Measurements from ENCODE around the gene UBTD2.

Gene UBTD2

GRCh38 chr5:172175263-172175719 lies 108.3 kb downstream of the UBTD2 start:
- Histone ChIP-seq H3K4me1 (ENCODE audit: insufficient read depth, low read length) (peaks cover 12% of the 10 kb centered on the region), H3K27ac (ENCODE audit: low read length) (no peak overlapping the region), H3K36me3 (ENCODE audit: insufficient read depth, low read depth, low read length) (no peaks in the 10 kb centered on the region), H3K27me3 (ENCODE audit: insufficient read depth, low read length) (no peaks in the 10 kb centered on the region), H3K4me3 (ENCODE audit: low read length) (no peak overlapping the region), H3K9me3 (ENCODE audit: insufficient read depth, low read depth, low read length) (no peaks in the 10 kb centered on the region), H3K9ac (ENCODE audit: low read depth, low read length) (no peak overlapping the region)

DNA sequence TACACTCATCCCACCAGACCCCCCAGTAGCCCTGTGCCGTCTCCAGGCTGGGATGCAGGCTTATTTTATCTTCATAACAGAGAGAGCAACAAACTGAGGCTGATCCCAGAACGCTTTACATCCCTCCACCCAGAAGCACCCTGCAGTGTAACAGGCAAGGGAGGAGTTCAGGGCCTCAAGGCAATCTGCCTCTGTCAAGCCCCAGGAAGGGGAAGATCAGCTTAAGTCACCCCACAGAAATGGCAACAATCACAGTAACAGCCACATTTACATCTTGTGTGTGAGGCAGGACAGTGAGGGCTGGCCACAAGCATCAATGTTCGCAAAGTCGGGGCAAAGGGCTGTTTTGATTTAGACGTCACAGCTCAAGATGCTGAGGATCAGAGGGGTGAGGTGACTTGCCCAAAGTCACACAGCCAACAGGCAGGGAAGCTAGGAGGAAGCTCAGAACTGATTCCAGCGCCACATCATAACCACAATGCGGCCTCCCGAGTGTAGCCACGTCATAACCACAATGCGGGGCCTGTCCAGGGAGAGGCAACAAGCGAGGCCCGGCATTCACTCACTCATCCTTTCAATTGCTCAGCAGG lies 109.9 kb downstream of the UBTD2 start:
- no peak overlapping the region for H3K9ac ChIP-seq (ENCODE audit: low read depth, low read length)
- no peak overlapping the region for H3K27ac ChIP-seq (ENCODE audit: low read length)
- H3K27me3 ChIP-seq (ENCODE audit: insufficient read depth, low read length) = no peaks in the 10 kb centered on the region

GRCh38 chr5:172172912-172173563 lies 110.5 kb downstream of the UBTD2 start:
- H3K9ac ChIP-seq (ENCODE audit: low read depth, low read length) = no peak overlapping the region
- no peak overlapping the region for H3K4me3 ChIP-seq (ENCODE audit: low read length)
- no peak overlapping the region for H3K27ac ChIP-seq (ENCODE audit: low read length)
- no peaks in the 10 kb centered on the region for H3K9me3 ChIP-seq (ENCODE audit: insufficient read depth, low read depth, low read length)
- H3K27me3 ChIP-seq (ENCODE audit: insufficient read depth, low read length) = no peaks in the 10 kb centered on the region
- H3K4me1 ChIP-seq (ENCODE audit: insufficient read depth, low read length) = no peaks in the 10 kb centered on the region
- no peaks in the 10 kb centered on the region for H3K36me3 ChIP-seq (ENCODE audit: insufficient read depth, low read depth, low read length)

More for the DNA sequence above, 109.9 kb downstream of the UBTD2 start:
- Histone ChIP-seq H3K4me1 (ENCODE audit: insufficient read depth, low read length) (peaks cover 1% of the 10 kb centered on the region; the same call in 1 of the 2 replicates), H3K36me3 (ENCODE audit: insufficient read depth, low read depth, low read length) (no peaks in the 10 kb centered on the region), H3K9me3 (ENCODE audit: insufficient read depth, low read depth, low read length) (no peaks in the 10 kb centered on the region), H3K4me3 (ENCODE audit: low read length) (no peak overlapping the region)

- Histone ChIP-seq H3K9me3 (ENCODE audit: insufficient read depth, low read depth, low read length) (no peaks in the 10 kb centered on the region), H3K4me1 (ENCODE audit: insufficient read depth, low read length) (no peaks in the 10 kb centered on the region), H3K9ac (ENCODE audit: low read depth, low read length) (no peak overlapping the region), H3K27ac (ENCODE audit: low read length) (no peak overlapping the region), H3K36me3 (ENCODE audit: insufficient read depth, low read depth, low read length) (no peaks in the 10 kb centered on the region), H3K27me3 (ENCODE audit: insufficient read depth, low read length) (no peaks in the 10 kb centered on the region), H3K4me3 (ENCODE audit: low read length) (no peak overlapping the region)
Measured at GRCh38 chr5:172171118-172171517, 112.4 kb downstream of the UBTD2 start.

GRCh38 chr5:172170251-172170701 lies 113.3 kb downstream of the UBTD2 start:
- H3K9me3 ChIP-seq (ENCODE audit: insufficient read depth, low read depth, low read length) = no peaks in the 10 kb centered on the region

GRCh38 chr5:172169216-172169615 lies 114.3 kb downstream of the UBTD2 start:
- Histone ChIP-seq H3K9ac (ENCODE audit: low read depth, low read length) (no peak overlapping the region), H3K4me1 (ENCODE audit: insufficient read depth, low read length) (no peaks in the 10 kb centered on the region), H3K4me3 (ENCODE audit: low read length) (no peak overlapping the region), H3K9me3 (ENCODE audit: insufficient read depth, low read depth, low read length) (no peaks in the 10 kb centered on the region), H3K27ac (ENCODE audit: low read length) (no peak overlapping the region), H3K27me3 (ENCODE audit: insufficient read depth, low read length) (no peaks in the 10 kb centered on the region), H3K36me3 (ENCODE audit: insufficient read depth, low read depth, low read length) (no peaks in the 10 kb centered on the region)

More at GRCh38 chr5:172170251-172170701, 113.3 kb downstream of the UBTD2 start:
- no peaks in the 10 kb centered on the region for H3K4me1 ChIP-seq (ENCODE audit: insufficient read depth, low read length)
- H3K4me3 ChIP-seq (ENCODE audit: low read length) = no peak overlapping the region
- no peaks in the 10 kb centered on the region for H3K27me3 ChIP-seq (ENCODE audit: insufficient read depth, low read length)
- H3K27ac ChIP-seq (ENCODE audit: low read length) = no peak overlapping the region
- H3K9ac ChIP-seq (ENCODE audit: low read depth, low read length) = no peak overlapping the region
- no peaks in the 10 kb centered on the region for H3K36me3 ChIP-seq (ENCODE audit: insufficient read depth, low read depth, low read length)

GRCh38 chr5:172168311-172168710 lies 115.3 kb downstream of the UBTD2 start:
- no peaks in the 10 kb centered on the region for H3K4me1 ChIP-seq (ENCODE audit: insufficient read depth, low read length)
- H3K27ac ChIP-seq (ENCODE audit: low read length) = no peak overlapping the region
- no peak overlapping the region for H3K4me3 ChIP-seq (ENCODE audit: low read length)
- H3K36me3 ChIP-seq (ENCODE audit: insufficient read depth, low read depth, low read length) = no peaks in the 10 kb centered on the region
- H3K9ac ChIP-seq (ENCODE audit: low read depth, low read length) = no peak overlapping the region
- H3K27me3 ChIP-seq (ENCODE audit: insufficient read depth, low read length) = no peaks in the 10 kb centered on the region
- no peaks in the 10 kb centered on the region for H3K9me3 ChIP-seq (ENCODE audit: insufficient read depth, low read depth, low read length)

GRCh38 chr5:172167895-172168294 lies 115.7 kb downstream of the UBTD2 start:
- Histone ChIP-seq H3K36me3 (ENCODE audit: insufficient read depth, low read depth, low read length) (no peaks in the 10 kb centered on the region), H3K27me3 (ENCODE audit: insufficient read depth, low read length) (no peaks in the 10 kb centered on the region), H3K4me3 (ENCODE audit: low read length) (no peak overlapping the region), H3K4me1 (ENCODE audit: insufficient read depth, low read length) (no peaks in the 10 kb centered on the region), H3K9ac (ENCODE audit: low read depth, low read length) (no peak overlapping the region), H3K27ac (ENCODE audit: low read length) (no peak overlapping the region), H3K9me3 (ENCODE audit: insufficient read depth, low read depth, low read length) (no peaks in the 10 kb centered on the region)

- Histone ChIP-seq H3K36me3 (ENCODE audit: insufficient read depth, low read depth, low read length) (no peaks in the 10 kb centered on the region), H3K4me1 (ENCODE audit: insufficient read depth, low read length) (no peaks in the 10 kb centered on the region), H3K27ac (ENCODE audit: low read length) (no peak overlapping the region), H3K9me3 (ENCODE audit: insufficient read depth, low read depth, low read length) (no peaks in the 10 kb centered on the region), H3K9ac (ENCODE audit: low read depth, low read length) (no peak overlapping the region), H3K27me3 (ENCODE audit: insufficient read depth, low read length) (no peaks in the 10 kb centered on the region), H3K4me3 (ENCODE audit: low read length) (no peak overlapping the region)
Measured at GRCh38 chr5:172166030-172166826, 117.3 kb downstream of the UBTD2 start.

- H3K27ac ChIP-seq (ENCODE audit: low read length) = no peak overlapping the region
Measured at GRCh38 chr5:172165465-172165864, 118.1 kb downstream of the UBTD2 start.

DNA sequence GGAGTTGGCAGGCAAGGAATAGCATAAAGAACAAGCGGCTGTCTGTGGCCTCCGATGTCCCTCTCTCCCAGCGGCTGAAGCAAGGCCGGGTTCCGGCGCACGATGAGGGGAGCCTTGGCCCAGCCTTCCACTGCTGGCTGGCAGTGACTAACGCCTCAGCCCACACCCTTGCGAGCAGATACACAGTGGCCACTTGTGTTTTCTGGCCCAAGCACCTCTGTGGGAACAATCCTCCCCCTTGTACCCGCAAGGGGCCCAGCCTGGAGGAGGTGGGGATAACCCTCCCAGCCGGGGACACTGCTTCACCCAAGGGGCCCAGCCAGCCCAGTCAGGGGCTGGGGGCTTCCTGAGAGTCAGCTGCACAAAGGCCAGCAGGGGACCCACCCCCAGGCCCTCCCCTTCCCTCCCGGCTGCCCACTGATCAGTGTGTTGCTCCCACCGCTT lies 118.8 kb downstream of the UBTD2 start:
- H3K4me1 ChIP-seq (ENCODE audit: insufficient read depth, low read length) = no peaks in the 10 kb centered on the region
- no peaks in the 10 kb centered on the region for H3K27me3 ChIP-seq (ENCODE audit: insufficient read depth, low read length)
- H3K27ac ChIP-seq (ENCODE audit: low read length) = no peak overlapping the region
- no peaks in the 10 kb centered on the region for H3K36me3 ChIP-seq (ENCODE audit: insufficient read depth, low read depth, low read length)
- no peak overlapping the region for H3K9ac ChIP-seq (ENCODE audit: low read depth, low read length)
- no peak overlapping the region for H3K4me3 ChIP-seq (ENCODE audit: low read length)
- H3K9me3 ChIP-seq (ENCODE audit: insufficient read depth, low read depth, low read length) = no peaks in the 10 kb centered on the region

More at GRCh38 chr5:172165465-172165864, 118.1 kb downstream of the UBTD2 start:
- H3K36me3 ChIP-seq (ENCODE audit: insufficient read depth, low read depth, low read length) = no peaks in the 10 kb centered on the region
- H3K4me3 ChIP-seq (ENCODE audit: low read length) = no peak overlapping the region
- no peaks in the 10 kb centered on the region for H3K27me3 ChIP-seq (ENCODE audit: insufficient read depth, low read length)
- no peaks in the 10 kb centered on the region for H3K9me3 ChIP-seq (ENCODE audit: insufficient read depth, low read depth, low read length)
- H3K9ac ChIP-seq (ENCODE audit: low read depth, low read length) = no peak overlapping the region
- no peaks in the 10 kb centered on the region for H3K4me1 ChIP-seq (ENCODE audit: insufficient read depth, low read length)

Measured in iPS-20b (cell line).